ENCODE measurements around the gene MMAB. TPM values are rescaled to one million over a fixed set of nuclear protein-coding genes. Genes with fewer than 3 reads are reported as not detected.

MMAB gene
- total RNA-seq (2014; rRNA removed; shearing (Covaris generic)) = 25.1 and 32.8 TPM in 2 replicates

DNA sequence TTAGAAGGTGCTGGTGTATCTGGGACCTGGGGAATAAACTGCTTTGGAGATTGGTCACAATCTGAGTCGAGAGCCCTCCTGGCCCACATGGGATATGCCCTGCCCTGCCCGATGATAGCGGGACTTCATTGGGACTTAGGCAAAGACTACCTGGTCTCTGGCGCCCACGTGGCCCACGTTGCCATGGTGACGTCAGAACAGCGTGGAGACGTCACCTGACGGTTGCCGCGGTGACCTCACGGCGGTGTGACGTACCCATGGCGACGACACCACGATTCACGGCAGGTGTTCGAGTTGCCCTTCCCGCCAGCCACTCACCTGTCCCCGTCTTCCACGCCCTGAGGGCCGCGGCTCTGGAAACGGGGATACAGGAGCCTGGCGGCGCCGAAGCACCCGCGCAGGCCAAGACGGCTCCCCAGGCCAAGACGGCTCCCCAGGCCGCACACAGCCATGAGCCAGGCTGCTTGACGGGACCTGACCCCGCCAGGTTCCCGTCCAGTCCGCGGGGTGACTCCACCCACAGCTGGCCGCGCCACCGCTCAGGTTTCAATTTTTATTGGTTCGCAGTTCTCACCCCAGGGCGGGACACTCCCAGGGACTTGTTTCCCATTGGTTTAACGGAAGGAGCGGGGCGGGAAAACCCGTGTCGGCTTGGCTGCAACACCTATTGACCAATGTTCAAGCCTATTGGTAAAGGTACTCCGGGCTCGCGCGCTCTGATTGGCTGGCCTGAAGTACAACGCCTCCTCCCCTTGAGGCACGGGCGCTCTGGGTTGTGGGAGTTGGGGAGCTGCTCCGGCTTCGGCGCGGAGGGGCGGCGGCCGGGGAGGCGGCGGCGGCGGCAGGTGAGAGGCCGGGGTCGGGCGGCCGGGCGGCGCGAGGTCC, at the start of gene MMAB, which contains the start of gene MVK:
TSS of gene MMAB (minus strand) at position 476 of the 885 bp plus-strand sequence. CDS start at position 452, 24 bp downstream.
TSS of gene MVK (plus strand) at position 766 of the 885 bp plus-strand sequence. CDS start 1,029 bp downstream, outside the sequence.
- Histone ChIP-seq H3K36me3 (replicated peaks; ENCODE audit: control insufficient read depth, insufficient read depth, low read length) (peaks cover 17% of the 10 kb centered on the region), H3K27me3 (ENCODE audit: control insufficient read depth, insufficient read depth, low read length) (no peaks in the 10 kb centered on the region), H3K4me3 (ENCODE audit: insufficient read depth, low read depth, low read length) (peak within 1 kb of the TSS; percentile 68)
- peak; percentile 99 for DNase-seq

DNA sequence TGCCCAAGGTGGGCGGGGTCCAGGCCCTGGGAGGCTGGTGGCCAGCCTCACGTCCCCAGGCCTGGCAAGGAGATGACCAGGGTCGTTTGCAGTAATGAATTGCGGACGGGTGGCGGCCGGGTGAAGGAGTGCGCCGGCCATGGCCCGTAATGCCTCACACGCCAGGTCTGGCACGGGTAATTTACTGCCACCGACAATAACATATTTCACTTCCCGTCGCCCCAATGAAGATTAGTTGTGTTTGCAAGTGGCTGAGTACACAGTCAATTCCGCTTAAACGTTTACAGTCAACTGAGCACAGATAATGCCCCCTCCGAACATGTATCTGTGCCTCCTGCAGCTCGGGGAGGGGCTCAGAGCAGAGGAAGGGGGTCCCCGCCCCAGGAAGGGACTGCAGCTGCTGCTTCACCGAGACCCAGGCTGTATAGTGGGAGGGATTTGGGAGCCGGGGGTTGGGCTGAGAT, 48.6 kb upstream of the MMAB start:
- no peak overlapping the region for H3K4me3 ChIP-seq (ENCODE audit: insufficient read depth, low read depth, low read length)
- no peaks in the 10 kb centered on the region for H3K36me3 ChIP-seq (replicated peaks; ENCODE audit: control insufficient read depth, insufficient read depth, low read length)
- no peaks in the 10 kb centered on the region for H3K27me3 ChIP-seq (ENCODE audit: control insufficient read depth, insufficient read depth, low read length)
- peak; percentile 78 for DNase-seq

DNA sequence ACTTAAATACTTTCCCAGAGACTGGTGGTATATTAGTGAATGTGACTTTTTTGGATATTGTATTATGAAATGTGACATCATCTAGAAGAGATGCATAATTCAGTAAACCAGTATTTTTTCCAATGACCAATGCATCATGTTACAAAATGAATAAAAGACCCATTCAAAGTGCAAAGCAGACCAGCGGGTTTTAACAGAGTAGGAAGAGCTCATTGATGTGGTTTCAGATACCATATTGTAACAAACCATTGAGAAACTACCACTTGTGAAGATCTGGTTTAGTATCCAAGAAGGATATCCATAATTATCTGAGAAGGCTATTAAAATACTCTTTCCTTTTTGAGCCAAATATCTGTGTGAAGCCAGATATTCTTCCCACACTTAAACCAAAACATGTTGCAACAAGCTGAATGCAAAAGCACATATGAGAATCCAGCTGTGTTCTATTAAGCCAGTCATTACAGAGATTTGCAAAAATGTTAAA, 47.9 kb upstream of the MMAB start:
- Histone ChIP-seq H3K36me3 (replicated peaks; ENCODE audit: control insufficient read depth, insufficient read depth, low read length) (no peaks in the 10 kb centered on the region), H3K27me3 (ENCODE audit: control insufficient read depth, insufficient read depth, low read length) (no peaks in the 10 kb centered on the region), H3K4me3 (ENCODE audit: insufficient read depth, low read depth, low read length) (no peak overlapping the region)
- DNase-seq = no peak

DNA sequence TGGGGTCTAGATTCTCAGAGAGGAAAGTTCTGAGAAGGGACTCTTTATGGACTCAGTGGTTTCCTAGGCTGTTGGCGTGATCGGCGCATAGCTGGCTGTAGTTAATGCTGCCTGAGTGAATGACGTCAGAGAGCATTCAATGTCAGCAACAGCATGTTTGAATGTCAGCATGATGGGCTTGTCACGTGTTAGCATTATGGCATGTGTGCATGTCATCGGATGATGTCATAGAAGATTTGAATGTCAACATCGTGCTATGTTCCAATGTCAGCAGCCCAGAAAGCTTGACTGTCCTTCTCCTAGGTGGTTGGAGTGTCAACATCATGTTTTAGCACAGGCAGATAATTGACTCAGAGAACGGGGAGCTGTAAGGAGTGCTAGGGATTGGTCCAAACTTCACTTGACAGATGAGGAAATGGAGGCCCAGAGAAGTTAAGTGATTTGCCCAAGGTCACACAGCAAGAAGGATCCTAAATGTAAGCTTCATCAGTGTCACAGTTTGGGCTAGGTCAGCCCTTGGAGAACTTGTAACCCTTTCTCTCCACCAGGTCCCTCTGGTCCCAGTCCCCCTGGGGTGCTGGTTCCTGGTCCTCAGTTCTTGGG, 45.8 kb upstream of the MMAB start:
- Histone ChIP-seq H3K4me3 (ENCODE audit: insufficient read depth, low read depth, low read length) (no peak overlapping the region), H3K27me3 (ENCODE audit: control insufficient read depth, insufficient read depth, low read length) (no peaks in the 10 kb centered on the region), H3K36me3 (replicated peaks; ENCODE audit: control insufficient read depth, insufficient read depth, low read length) (no peaks in the 10 kb centered on the region)
- no peak for DNase-seq

DNA sequence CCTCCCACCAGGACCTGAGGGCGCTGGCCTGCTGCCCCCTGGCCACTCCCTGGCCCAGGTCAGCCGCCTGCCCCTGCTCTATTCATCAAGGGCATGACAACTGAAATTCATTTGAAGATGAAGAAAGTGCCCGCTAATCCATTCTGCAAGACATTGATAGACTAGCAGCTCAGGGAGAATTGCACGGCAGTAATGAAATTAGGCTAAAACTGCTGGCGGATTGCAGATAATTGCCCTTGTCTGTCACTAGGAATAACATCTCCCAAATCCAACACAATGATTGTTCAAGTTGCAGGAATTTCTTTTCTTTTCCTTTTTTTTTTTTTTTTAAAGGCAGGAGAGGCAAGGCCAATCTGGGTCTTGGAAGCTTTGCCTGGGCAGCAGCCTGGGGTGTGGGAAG, 44.8 kb upstream of the MMAB start:
- Histone ChIP-seq H3K36me3 (replicated peaks; ENCODE audit: control insufficient read depth, insufficient read depth, low read length) (no peaks in the 10 kb centered on the region), H3K4me3 (ENCODE audit: insufficient read depth, low read depth, low read length) (no peak overlapping the region), H3K27me3 (ENCODE audit: control insufficient read depth, insufficient read depth, low read length) (no peaks in the 10 kb centered on the region)
- no peak for DNase-seq

DNA sequence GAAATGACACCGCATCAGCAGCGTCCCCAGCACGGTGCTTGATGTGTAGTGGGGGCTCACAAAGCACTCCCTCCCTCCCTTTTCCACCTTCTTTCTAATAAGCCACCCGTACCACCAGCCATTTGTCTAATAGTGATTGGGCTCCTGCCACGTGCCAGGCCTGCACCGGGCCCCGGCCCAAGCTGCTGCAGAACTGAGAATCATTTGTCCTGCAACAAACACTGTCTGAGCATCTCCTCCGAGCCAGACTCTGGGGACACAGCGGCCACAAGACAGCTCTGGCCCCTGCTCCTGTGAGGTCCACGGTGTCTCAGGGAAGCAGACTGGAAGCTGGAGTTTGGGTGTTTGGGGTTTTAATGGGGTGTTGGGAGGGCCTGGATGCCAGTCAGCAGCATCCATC, 44.2 kb upstream of the MMAB start:
- H3K36me3 ChIP-seq (replicated peaks; ENCODE audit: control insufficient read depth, insufficient read depth, low read length) = no peaks in the 10 kb centered on the region
- no peak overlapping the region for H3K4me3 ChIP-seq (ENCODE audit: insufficient read depth, low read depth, low read length)
- no peaks in the 10 kb centered on the region for H3K27me3 ChIP-seq (ENCODE audit: control insufficient read depth, insufficient read depth, low read length)
- DNase-seq = no peak

DNA sequence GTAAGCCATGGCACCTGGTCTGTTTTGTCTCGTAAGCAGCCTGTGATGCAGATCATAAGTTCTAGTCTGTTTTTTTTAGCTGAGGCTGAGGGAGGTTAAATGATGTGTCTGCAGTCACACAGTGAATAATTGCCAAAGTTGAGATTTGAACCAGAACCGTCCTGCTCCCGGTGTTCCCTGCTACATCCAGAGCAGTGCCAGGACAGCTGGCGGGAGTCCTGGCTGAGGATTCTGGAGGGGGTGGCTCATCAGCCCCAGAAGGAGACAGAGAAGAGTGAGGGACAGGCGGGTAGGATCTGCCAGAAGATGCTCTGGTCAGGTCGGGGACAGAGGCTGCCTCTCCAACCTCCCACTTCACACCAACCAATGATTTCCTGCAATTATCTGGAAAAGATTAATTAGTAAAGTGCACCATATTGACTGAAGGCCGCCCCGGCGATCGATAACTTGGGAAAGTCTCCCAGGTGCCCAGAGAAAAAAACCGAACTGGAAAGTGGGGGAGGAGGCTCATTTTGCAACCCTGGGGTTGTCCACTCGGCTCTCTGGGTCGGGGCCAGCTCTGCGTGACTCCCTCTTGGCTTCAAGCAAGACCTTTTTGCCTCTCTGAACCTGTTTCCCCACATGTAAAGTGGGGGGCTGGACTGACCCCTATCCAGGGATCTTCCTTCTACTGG, 42.4 kb upstream of the MMAB start:
- DNase-seq = no peak
- H3K36me3 ChIP-seq (replicated peaks; ENCODE audit: control insufficient read depth, insufficient read depth, low read length) = no peaks in the 10 kb centered on the region
- H3K27me3 ChIP-seq (ENCODE audit: control insufficient read depth, insufficient read depth, low read length) = no peaks in the 10 kb centered on the region
- H3K4me3 ChIP-seq (ENCODE audit: insufficient read depth, low read depth, low read length) = no peak overlapping the region

DNA sequence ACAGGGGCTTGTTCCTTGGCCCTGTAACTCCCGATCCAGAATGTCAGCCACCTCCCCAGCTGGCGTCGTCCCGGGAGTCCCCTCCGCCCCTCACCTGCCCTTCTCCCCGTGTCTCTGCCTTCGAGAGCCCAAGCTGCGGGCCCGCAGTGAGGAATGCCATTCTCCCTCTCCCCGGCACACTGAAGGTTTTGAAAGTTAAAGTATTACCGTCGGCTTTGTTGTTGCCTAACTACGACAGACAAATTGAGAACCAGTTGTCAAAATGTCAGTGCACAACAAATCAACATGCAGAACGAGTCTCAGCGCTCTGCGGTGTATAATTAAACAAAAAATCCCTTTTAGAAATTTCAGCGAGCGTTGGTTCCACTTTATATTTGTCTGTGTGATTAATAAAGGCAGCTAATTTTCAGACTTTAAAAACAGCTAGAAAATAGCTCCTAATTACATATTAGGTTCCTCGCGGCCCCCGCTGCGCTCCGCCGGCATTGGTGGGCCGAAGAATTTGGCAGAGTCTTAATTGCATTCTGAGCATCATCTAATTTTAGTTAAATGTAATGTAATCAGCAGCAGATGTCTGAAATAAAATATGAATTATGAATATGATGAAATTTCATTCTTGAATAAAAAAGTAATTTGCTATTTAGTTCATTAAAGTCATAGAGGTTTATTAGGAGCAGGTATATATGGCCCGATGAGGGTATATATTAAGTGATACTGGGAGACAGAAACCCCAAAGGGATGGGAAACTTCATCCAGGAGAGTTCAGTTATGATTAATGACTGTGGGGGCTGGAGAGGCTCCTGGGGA, 40.5 kb upstream of the MMAB start:
- Histone ChIP-seq H3K27me3 (ENCODE audit: control insufficient read depth, insufficient read depth, low read length) (no peaks in the 10 kb centered on the region), H3K4me3 (ENCODE audit: insufficient read depth, low read depth, low read length) (no peak overlapping the region), H3K36me3 (replicated peaks; ENCODE audit: control insufficient read depth, insufficient read depth, low read length) (no peaks in the 10 kb centered on the region)
- peak; percentile 77 for DNase-seq

DNA sequence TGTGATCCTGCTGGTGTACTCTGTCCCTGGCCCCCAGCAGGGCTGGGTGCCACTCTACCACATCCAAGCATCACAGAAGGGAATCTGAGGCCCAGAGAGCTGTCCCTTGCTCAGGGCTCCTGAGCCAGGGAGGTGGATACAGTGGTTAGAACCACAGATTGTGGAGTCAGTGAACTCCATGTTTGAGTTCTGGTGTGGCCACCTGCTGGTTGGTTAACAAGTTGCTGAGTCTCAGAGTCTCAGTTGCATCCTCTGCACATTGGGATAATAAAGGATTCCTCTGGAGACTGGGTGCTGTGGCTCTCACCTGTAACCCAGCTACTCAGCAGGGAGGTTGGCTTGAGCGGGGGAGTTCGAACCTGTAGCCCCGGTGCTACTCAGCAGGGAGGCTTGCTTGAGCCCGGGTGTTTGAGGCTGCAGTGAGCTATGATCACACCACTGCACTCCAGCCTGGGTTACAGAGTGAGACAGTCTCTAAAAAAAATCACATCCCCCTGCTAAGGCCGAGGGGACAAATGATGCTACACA, 39.7 kb upstream of the MMAB start:
- Histone ChIP-seq H3K4me3 (ENCODE audit: insufficient read depth, low read depth, low read length) (no peak overlapping the region), H3K36me3 (replicated peaks; ENCODE audit: control insufficient read depth, insufficient read depth, low read length) (no peaks in the 10 kb centered on the region), H3K27me3 (ENCODE audit: control insufficient read depth, insufficient read depth, low read length) (no peaks in the 10 kb centered on the region)
- no peak for DNase-seq

DNA sequence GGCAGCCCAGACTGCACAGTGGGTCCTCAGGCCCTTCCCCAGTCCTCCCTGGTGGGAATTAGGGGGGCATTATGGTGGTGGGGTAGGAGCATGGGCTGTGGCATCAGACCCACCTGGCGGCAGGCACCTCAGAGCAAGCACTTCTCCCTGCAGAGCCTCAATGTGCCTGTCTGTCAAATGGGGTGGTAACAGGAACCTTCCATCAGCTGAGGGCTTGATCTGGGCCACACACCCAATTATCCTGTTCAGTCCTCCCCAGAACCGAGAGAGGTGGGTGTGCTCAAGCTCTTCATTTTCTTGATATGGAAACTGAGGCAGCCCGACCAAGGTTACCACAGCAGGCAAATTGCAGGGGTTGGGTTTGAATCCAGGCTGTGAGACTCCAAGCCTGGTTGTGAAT, 38.7 kb upstream of the MMAB start:
- Histone ChIP-seq H3K4me3 (ENCODE audit: insufficient read depth, low read depth, low read length) (no peak overlapping the region), H3K36me3 (replicated peaks; ENCODE audit: control insufficient read depth, insufficient read depth, low read length) (no peaks in the 10 kb centered on the region), H3K27me3 (ENCODE audit: control insufficient read depth, insufficient read depth, low read length) (no peaks in the 10 kb centered on the region)
- no peak for DNase-seq

DNA sequence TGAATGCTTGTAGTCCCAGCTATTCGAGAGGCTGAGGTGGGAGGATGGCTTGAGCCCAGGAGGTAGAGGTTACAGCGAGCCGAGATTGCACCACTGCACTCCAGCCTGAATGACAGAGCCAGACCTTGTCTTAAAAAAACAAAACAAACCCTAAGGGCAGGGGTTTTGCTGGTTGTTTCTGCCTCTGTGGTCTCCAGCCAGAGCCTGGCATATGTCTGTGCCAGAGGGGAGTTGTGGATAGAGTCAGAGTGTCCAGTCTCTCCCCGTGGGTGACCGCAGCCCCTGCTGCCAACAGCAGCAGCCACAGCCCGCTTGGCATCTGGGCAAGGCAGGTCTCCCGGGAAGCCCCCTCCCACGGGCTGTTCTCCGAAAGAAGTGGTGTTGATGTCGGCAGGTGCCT, 37.9 kb upstream of the MMAB start:
- H3K36me3 ChIP-seq (replicated peaks; ENCODE audit: control insufficient read depth, insufficient read depth, low read length) = no peaks in the 10 kb centered on the region
- no peak overlapping the region for H3K4me3 ChIP-seq (ENCODE audit: insufficient read depth, low read depth, low read length)
- DNase-seq = no peak
- no peaks in the 10 kb centered on the region for H3K27me3 ChIP-seq (ENCODE audit: control insufficient read depth, insufficient read depth, low read length)

DNA sequence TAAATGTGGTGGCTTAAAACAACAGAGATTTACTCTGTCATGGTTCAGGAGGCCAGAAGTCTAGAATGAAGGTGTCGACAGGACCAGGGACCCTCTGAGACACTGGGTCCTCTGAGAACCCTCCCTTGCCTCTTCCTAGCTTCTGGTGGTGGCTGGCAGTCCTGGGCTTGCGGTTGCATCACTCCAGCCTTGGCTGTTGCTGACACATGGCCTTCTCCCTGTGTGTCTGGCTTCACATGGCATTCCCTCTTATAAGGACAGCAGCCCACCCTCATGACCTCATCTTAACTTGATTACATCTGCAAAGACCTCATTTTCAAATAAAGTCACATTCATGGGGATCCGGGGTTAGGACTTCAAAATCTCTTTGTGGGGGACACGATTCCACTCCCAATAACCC, 37.2 kb upstream of the MMAB start:
- Histone ChIP-seq H3K27me3 (ENCODE audit: control insufficient read depth, insufficient read depth, low read length) (no peaks in the 10 kb centered on the region), H3K36me3 (replicated peaks; ENCODE audit: control insufficient read depth, insufficient read depth, low read length) (no peaks in the 10 kb centered on the region)

DNA sequence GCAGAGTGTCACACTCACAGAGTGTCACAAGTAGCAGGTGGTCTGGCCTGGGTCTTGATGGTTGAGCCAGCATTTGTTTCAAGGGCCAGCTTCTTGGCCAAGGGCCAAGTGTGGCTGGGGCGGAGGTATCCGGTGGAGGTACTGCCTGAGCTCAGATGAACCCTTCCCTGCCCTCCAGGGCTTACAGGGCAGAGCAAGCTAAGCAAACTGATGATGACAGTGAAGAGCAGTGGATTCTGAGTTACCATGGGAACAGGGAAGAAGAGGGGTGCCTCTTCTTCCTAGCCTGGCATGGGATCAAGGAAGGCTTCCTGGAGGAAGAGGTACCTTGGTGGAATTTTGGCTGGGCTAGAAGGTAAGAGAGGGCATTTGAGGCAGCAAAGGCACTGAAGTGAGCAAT, 36.0 kb upstream of the MMAB start:
- no peaks in the 10 kb centered on the region for H3K27me3 ChIP-seq (ENCODE audit: control insufficient read depth, insufficient read depth, low read length)
- no peak overlapping the region for H3K4me3 ChIP-seq (ENCODE audit: insufficient read depth, low read depth, low read length)
- no peaks in the 10 kb centered on the region for H3K36me3 ChIP-seq (replicated peaks; ENCODE audit: control insufficient read depth, insufficient read depth, low read length)
- no peak for DNase-seq

More for the DNA sequence above, 37.2 kb upstream of the MMAB start:
- no peak for DNase-seq
- no peak overlapping the region for H3K4me3 ChIP-seq (ENCODE audit: insufficient read depth, low read depth, low read length)

DNA sequence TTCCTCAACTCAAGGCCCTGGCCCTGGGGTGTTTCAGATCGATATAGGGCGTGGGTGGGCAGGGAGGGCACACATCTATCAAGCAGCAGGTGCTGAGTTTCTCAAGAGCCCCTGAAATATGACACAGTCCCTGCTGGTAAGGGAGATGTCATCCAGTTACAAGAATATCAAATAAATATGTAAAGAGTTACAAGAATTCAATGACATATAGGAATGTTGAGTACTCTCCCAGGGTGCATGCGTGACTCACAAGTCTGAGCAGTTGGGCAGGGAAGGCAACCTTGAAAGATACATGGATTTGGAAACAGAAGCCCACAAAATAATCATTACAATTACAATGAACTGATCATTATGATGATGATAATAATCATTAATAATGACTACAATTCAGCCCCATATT, 35.5 kb upstream of the MMAB start:
- DNase-seq = no peak
- H3K27me3 ChIP-seq (ENCODE audit: control insufficient read depth, insufficient read depth, low read length) = no peaks in the 10 kb centered on the region
- no peak overlapping the region for H3K4me3 ChIP-seq (ENCODE audit: insufficient read depth, low read depth, low read length)
- H3K36me3 ChIP-seq (replicated peaks; ENCODE audit: control insufficient read depth, insufficient read depth, low read length) = no peaks in the 10 kb centered on the region
